CD4-positive, alpha-beta T cell treated with Interferon gamma for 1 hour (primary cell): Measurements from ENCODE around the gene ZNF789.

ENCODE experiments used
- DNase-seq: peaks from one replicate; pipeline ENCODE4 v3.0.0-alpha.2; 2020

Gene ZNF789

GRCh38 chr7:99514050-99514449, 41.4 kb downstream of the ZNF789 start:
- DNase-seq: no peak

- DNase-seq: no peak
These were observed 48.7 kb downstream of the ZNF789 start for GRCh38 chr7:99521399-99521798.

GRCh38 chr7:99525713-99526440, 53.2 kb downstream of the ZNF789 start:
- DNase-seq: no peak

- no peak for DNase-seq
These were observed 58.7 kb downstream of the ZNF789 start for GRCh38 chr7:99531354-99531765.

GRCh38 chr7:99535667-99536066, 63.0 kb downstream of the ZNF789 start:
- no peak for DNase-seq
